Measurements from ENCODE around the gene AIDA.
"Not testable (repeated sequence)": the region's sequence is repeated elsewhere in the genome, so short reads cannot be mapped to it uniquely, and the experiment has no call there.

AIDA gene

GRCh38 chr1:222711319-222712252 is 705 bp downstream of the AIDA start:
- peak; percentile 58 for DNase-seq

DNA sequence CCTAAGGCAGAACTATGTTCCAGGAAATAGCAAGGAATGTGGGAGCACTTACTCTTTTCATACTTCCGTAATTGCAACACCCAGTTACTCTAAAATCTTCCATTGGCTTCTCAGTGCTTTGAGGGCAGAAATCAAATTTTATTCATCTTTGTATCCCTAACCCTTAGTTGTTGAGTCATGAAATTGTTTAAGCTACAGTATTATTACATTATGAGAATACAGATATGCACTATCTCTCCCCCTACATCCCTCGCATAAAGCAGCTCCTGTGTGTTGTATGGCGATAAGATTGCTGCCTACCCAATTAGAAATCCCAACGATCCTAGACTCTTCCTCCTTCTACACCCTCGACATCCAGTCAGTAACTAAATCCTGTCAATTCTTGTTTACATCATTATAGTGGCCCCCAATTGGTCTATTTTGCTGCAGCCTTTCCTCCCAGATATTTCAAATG is 2.6 kb downstream of the AIDA start:
- no peak for DNase-seq

DNA sequence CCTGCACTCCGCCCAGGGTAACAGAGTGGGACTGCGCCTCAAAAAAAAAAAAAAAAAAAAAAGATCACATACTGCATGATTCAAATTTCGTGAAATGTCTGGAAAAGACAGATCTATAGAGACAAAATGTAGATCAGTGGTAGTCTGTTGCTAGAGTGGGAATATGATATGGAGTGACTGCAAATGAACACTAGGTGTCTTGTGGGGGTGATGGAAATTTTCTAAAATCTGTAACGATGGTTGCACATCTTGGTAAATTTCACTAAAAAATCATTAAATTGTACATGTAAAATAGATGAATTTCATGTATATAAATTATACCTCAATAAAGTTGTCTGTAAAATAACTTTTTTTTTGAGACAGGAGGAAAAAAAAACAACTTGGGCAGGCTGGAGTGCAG is 5.5 kb downstream of the AIDA start:
- no peak for DNase-seq

- DNase-seq: no peak
Measured at GRCh38 chr1:222704260-222704659, 8.0 kb downstream of the AIDA start.

GRCh38 chr1:222702210-222702609 is 10.1 kb downstream of the AIDA start:
- no peak for DNase-seq

DNA sequence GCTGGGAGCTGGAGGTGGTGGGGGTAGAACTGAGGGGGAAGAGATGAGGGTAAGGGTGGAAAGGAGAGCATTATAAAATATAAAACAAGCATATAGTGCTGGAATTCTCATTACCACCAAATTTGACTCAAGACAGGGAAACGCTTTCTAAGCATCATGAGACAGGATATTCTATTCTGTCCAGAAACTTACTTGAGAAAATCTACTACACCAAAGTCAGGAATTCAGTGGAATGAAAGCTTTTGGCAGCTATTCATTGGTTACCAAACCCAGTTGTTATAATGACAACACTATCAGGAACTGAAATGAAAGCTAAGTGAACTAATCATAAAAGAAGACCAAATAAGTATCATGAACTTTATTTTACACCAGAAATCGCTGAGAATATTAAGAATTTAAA is 14.5 kb downstream of the AIDA start:
- peak; percentile 18 for DNase-seq

DNA sequence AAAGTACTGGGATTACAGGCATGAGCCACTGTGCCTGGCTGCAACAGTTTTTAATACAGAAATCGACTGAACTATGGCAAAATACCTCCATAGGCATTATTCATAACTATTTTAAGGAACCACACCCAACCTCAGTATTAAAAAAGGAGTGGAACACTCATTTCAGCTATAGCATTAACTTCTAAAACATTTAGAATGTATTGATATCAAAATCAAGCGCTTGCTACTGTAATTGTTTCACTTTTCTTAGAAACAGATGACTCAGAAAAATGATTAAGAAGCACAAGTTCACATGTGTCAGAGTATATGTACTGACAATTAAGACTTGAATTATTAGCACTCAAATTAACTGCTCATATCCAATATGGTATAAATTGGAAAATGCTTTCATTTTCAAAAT is 15.1 kb downstream of the AIDA start:
- no peak for DNase-seq

DNA sequence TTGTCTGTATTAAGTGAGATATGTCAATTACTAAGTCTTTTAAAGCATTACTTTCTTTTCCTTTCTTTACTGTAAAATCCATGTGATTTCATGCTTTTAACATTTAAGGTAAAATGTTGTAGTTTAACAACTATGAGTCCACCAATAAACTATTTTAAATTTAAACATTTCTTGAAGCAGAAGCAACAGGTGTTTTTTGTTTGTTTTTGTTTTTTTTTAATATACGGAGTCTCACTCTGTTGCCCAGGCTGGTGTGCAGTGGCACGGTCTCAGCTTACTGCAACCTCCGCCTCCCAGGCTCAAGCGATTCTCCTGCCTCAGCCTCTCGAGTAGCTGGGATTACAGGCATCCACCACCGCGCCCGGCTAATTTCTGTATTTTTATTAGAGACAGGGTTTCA is 15.6 kb downstream of the AIDA start:
- DNase-seq: no peak

DNA sequence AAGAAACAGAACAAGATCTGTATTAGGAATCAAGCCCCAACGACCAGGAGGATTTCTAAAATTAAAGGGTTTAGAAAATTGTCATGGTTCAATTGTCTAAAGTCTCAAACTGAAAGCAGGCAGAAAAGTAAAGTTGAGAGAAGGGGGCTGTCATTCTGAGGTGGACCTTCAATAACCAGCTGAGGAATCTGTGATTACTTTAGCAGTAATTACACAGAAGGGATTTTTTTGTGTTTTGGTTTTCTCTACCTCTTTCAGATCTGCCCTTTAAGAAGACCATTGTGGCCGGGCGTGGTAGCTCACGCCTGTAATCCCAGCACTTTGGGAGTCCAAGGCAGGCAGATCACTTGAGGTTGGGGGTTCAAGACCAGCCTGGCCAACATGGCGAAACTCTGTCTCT is 17.4 kb downstream of the AIDA start:
- no peak for DNase-seq

GRCh38 chr1:222691016-222691415 is 21.3 kb downstream of the AIDA start:
- no peak for DNase-seq

GRCh38 chr1:222680080-222680479 is 32.2 kb downstream of the AIDA start:
- no peak for DNase-seq

DNA sequence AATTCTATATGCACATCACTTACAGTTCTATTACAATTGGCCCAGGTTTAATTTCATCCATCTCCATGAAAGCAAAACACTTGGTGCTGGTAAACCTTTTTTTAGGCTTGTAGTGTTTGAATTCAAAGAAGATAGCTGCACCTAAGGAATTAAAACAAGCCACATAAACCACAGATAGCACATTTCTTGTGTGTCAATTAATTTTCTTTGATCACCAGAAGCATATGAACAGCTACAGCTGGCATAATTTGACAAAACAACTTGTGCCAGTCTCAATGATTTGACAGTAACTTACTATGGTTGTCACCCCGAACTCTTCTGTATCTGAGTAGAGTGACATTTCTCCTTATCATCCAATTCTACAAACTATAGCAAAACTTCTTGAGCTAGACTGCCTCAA is 42.2 kb downstream of the AIDA start:
- DNase-seq: no peak

GRCh38 chr1:222669107-222669506 is 43.2 kb downstream of the AIDA start:
- not testable (repeated sequence) for DNase-seq

DNA sequence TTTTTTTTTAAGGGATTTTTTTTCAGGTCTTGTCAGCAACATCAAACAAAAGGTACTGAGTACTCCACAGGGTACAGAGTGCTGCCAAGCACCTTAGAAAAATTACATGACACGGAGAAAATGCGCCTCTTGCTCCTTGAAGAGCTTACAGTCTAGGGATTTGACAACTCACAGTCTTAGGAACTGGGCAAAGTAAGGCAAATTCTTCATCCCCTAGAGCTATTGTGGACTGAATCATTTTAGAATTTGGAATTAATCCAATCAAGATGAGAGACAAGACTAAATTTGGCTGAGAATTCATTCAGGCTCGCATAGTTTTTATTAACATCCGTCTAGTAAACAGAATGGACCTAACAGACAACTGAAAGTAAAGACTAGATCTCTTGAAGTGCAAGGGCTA is 44.1 kb downstream of the AIDA start:
- not testable (repeated sequence) for DNase-seq

DNA sequence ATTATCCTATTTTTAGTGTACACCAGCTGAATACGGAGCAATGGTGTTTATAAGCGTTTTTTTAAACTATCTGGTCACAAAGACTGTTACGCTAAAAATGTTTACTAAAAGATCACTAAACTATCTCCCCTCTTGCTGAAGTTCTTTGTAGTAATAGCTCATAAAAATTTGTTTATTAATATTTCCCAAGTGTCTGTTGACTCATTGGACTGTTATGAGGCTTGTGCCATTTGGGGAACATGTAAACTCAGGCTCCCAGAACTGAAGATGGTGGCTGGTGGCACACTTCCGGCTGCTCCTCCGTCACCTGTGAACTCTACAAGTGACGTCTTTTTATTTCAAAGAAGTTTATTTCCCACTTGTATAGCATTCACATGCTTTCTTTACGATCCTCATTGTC is 46.3 kb downstream of the AIDA start:
- DNase-seq: peak; percentile 5

- DNase-seq: no peak
Measured at GRCh38 chr1:222663431-222663934, 48.8 kb downstream of the AIDA start.

DNA sequence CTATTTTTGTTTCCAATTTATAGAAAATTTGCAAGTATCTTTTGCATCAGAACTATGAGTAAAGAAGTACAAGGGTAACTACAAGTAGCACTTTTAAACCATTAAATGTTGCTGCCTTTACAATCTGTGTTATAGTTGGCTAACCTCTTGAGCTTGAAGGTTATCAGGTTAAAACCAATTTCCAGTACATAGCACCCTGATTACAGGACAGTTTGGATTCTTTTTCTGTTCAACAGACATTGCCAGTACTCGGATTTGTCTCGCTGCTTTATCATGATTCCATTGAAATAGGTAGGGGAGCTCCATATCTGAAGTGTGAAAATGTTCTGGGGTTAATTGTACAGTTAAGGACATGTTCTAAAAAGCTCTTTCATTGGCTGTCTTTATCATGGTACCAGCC is 54.4 kb downstream of the AIDA start:
- DNase-seq: no peak

- DNase-seq: no peak
Measured at GRCh38 chr1:222656391-222657155, 55.7 kb downstream of the AIDA start.

GRCh38 chr1:222654849-222655248 is 57.4 kb downstream of the AIDA start:
- DNase-seq: no peak

GRCh38 chr1:222653178-222653827 is 59.0 kb downstream of the AIDA start:
- DNase-seq: no peak

- no peak for DNase-seq
Measured at GRCh38 chr1:222652676-222653075, 59.6 kb downstream of the AIDA start.

- DNase-seq: no peak
Measured at GRCh38 chr1:222644636-222644980, 67.7 kb downstream of the AIDA start.

Measured in fibroblast of skin of scalp (primary cell).